ENCODE measurements around the gene FRMD8. TPM values are rescaled to one million over a fixed set of nuclear protein-coding genes. Genes with fewer than 3 reads are reported as not detected.

The FRMD8 gene
- total RNA-seq, 1 donor: 42.7 TPM

DNA sequence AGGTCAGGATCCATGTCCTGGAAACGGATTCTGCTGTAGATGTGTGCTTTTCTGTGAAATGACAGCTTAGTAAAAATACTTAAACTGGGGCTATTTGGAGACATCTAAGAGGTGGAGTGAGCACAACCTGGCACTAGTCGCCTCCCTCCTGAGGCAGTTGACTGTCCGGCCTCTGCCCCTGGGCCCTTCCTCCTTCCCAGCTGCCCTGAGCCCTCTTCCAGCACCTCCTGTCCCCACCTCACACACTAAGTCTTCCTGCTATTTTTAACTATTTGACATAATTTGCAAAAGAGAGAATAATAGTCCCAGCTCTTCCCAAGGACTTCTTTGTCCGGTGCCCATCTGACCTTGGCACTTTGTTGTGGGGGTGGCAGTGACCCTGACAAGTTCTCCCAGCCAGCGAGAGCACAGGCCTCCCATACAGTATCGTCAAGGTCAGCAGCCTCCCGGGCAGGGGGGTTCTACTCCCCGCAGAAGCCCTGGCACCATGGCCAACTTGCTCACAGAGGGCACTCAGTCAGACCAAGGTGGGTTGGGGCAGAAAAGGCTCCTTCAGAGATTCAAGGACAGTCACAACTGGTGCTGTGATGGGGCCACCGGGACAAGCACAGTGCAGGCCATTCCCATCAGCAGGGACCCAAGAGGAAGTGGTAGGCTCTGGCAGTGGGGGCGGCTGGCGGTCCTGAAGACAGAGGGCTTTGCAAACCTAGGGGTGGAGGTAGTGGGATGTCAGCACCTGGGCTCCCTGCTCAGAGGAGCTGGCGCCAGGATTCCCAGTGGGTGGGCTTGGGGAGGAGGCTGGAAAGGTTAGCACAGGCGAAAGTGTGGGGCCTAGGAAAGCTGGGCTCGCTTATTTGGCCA lies 30.6 kb downstream of the FRMD8 start:
- peak overlapping the region; percentile 64 for H3K4me3 ChIP-seq (ENCODE audit: low read depth, low read length)
- DNase-seq (ENCODE audit: low read depth): peak; percentile 24
- TF ChIP-seq, protein P1, sequence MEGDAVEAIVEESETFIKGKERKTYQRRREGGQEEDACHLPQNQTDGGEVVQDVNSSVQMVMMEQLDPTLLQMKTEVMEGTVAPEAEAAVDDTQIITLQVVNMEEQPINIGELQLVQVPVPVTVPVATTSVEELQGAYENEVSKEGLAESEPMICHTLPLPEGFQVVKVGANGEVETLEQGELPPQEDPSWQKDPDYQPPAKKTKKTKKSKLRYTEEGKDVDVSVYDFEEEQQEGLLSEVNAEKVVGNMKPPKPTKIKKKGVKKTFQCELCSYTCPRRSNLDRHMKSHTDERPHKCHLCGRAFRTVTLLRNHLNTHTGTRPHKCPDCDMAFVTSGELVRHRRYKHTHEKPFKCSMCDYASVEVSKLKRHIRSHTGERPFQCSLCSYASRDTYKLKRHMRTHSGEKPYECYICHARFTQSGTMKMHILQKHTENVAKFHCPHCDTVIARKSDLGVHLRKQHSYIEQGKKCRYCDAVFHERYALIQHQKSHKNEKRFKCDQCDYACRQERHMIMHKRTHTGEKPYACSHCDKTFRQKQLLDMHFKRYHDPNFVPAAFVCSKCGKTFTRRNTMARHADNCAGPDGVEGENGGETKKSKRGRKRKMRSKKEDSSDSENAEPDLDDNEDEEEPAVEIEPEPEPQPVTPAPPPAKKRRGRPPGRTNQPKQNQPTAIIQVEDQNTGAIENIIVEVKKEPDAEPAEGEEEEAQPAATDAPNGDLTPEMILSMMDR (IDR thresholded peaks at IDR 0.05; ENCODE audit: insufficient read depth, low read length): no peak

DNA sequence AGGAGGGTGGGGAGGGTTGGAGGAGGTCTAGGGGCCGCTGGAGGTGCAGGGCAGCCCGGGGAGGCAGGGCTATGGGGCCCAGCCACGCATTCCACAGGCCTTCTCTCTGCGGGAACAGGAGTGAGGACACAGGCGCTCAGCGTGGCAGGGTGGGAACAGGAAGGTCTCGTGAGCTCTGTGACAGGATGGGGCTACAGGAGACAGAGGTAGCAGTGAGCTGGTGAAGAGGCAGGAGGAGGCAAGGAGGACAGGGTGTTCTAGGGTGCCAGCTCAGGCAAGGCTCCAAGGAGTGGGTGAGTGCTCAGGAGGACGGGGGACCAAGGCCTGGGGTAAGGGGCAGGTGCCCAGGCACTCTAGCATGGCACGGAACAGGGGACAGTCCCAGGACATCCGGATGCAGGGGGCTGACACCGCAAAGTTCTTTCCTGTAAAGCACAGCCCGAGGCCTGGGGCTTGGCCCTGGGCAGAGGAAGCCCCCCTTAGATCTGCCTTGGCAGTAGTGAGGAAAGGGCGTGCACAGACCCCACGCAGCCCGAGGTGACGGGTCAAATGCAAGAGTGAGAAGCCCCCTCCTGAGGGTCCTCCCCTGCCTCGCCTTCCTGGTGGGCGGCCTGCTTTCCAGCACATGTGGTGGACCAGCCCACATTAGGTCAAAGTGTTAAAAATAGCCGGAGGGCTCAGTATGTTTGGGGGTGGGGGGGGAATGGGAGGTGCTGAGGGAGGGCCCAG lies 31.4 kb downstream of the FRMD8 start:
- peak overlapping the region; percentile 64 for H3K4me3 ChIP-seq (ENCODE audit: low read depth, low read length)
- DNase-seq (ENCODE audit: low read depth): peak; percentile 61
- TF ChIP-seq, protein P1 (IDR thresholded peaks at IDR 0.05; ENCODE audit: insufficient read depth, low read length): no peak

DNA sequence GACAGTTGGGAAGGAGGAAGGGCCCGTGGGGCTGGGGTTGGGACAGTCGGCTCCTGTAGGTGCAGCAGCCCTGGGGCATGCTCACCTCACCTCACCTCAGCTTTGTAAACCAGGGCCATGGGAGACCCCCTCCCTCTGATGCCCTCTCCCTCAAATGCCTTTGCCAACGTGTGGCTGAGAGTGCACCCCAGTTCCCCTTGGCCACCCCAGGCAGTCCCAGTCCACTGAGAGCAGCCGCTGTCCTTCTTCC lies 31.9 kb downstream of the FRMD8 start:
- TF ChIP-seq, protein P1 (IDR thresholded peaks at IDR 0.05; ENCODE audit: insufficient read depth, low read length): no peak
- DNase-seq (ENCODE audit: low read depth): no peak
- peak overlapping the region; percentile 57 for H3K4me3 ChIP-seq (ENCODE audit: low read depth, low read length)

DNA sequence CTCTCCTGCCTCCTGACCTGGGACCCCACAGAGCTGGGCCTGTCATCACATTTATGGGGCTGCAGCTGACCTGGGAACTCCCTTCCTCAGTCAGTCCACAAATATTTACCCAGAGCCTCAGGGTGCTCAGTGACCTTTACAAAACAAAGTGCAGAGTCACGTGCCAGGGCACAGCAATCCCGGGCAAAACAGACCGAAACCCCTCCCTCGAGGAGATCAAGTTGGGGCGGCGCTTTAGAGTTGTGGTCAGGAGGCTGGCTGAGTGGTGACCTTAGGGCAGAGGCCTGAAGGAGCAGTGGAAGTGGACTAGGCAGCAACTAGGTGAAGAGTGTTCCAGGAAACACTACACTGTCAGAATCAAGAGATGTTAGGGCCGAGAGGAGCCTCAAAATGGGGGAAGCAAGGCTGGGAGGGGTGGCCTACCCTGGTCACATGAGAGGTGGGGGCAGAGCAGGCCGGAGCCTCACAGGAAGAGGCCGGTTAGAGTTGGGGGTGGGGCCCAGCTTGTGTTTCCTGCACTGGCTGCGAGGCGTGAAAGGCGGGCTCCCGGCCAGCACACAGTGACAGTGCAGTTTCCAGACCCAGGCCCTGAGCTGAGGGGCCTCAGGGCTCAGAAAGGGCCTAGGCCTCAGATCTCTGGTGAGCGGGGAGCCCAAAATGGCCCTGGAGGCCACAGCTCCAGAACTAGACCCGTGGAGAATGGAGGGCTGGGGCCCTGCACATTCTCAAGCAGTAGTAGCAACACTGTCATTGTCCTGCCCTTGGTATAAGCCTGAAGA lies 32.4 kb downstream of the FRMD8 start:
- DNase-seq (ENCODE audit: low read depth): peak; percentile 97

DNA sequence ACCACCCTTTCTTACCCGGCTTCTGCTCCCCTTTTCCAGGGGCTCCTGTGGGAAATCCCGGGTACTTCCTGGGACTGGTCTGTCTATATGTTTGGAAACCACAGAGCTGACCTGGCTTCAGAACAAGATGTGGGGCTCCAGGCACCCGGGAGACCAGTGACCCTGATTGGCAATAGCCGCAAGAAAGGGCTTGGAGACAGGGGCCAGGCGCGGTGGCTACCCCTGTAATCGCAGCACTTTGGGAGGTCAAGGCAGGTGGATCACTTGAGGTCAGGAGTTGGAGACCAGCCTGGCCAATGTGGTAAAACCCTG lies 33.0 kb downstream of the FRMD8 start:
- no peak for DNase-seq (ENCODE audit: low read depth)
- TF ChIP-seq, protein P1 (IDR thresholded peaks at IDR 0.05; ENCODE audit: insufficient read depth, low read length): no peak
- H3K4me3 ChIP-seq (ENCODE audit: low read depth, low read length): peak overlapping the region; percentile 47

More for the DNA sequence above, 32.4 kb downstream of the FRMD8 start:
- TF ChIP-seq, protein P1 (IDR thresholded peaks at IDR 0.05; ENCODE audit: insufficient read depth, low read length): no peak
- peak overlapping the region; percentile 57 for H3K4me3 ChIP-seq (ENCODE audit: low read depth, low read length)

DNA sequence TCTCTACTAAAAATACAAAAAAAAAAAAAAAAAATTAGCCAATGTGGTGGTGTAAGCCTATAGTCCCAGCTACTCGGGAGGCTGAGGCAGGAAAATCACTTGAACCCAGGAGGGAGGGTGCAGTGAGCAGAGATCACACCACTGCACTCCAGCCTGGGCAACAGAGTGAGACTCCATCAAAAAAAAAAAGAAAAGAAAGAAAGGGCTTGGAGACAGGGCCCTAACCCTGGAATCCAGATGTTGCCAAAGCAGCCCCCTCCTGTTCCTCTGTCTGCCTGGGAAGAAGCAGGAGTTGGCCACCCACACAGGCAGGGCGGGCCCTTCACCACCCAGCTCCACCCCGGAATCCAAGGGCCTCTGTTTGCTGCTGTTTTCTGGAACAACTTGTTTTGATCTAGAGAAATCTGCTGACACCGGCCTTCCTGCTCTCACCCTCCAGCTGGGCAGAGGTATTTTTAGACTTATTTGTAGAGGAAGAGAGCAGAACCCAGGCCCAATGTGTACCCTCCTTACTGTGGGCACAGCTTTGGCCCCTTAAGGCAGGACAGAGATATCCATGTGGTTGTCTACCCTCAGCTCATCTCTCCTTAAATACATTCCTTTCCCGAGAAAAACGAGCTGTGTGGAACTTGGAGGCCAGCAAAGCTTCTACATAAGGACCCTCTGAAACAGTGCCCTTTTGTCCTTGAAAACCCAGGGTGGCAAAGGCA lies 33.5 kb downstream of the FRMD8 start:
- DNase-seq (ENCODE audit: low read depth): peak; percentile 97
- TF ChIP-seq, protein P1 (IDR thresholded peaks at IDR 0.05; ENCODE audit: insufficient read depth, low read length): no peak
- peak overlapping the region; percentile 57 for H3K4me3 ChIP-seq (ENCODE audit: low read depth, low read length)
